Measurements from ENCODE around the gene TAGAP.

DNA sequence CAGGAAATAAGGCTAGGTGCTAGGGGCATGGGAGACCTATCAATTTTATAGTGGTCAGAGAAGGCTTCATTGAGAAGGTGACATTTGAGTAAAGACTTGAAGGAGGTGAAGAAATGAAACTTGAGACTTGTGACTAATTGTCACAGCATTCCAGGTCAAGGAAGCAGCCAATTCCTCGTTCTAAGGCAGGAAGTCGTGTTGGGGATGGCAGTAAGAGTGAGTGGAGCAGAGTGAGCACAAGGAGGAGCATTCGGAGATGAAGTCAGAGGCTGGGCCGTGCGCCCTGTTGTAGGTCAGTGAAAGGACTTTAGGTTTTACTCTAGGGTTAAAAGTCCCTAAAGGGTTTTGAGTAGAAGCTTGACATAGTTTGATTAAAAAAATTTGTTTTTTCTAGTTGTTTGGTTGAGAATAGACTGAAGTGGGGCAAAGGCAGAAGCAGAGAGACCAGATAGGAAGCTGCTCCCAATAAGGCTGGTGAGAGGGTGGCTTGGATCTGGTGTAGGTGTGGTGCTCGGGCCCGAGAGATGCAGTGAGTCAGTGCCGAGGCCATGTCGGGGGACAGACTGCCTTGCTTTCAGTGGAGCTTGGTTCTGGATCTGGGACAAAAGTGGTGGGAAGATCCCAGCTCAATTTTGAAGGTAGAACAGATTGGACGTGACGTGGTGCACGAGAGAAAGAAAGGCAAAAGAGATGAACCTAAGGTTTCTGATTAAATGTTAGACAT lies 42.2 kb downstream of the TAGAP start:
- TF ChIP-seq, protein P1, sequence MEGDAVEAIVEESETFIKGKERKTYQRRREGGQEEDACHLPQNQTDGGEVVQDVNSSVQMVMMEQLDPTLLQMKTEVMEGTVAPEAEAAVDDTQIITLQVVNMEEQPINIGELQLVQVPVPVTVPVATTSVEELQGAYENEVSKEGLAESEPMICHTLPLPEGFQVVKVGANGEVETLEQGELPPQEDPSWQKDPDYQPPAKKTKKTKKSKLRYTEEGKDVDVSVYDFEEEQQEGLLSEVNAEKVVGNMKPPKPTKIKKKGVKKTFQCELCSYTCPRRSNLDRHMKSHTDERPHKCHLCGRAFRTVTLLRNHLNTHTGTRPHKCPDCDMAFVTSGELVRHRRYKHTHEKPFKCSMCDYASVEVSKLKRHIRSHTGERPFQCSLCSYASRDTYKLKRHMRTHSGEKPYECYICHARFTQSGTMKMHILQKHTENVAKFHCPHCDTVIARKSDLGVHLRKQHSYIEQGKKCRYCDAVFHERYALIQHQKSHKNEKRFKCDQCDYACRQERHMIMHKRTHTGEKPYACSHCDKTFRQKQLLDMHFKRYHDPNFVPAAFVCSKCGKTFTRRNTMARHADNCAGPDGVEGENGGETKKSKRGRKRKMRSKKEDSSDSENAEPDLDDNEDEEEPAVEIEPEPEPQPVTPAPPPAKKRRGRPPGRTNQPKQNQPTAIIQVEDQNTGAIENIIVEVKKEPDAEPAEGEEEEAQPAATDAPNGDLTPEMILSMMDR (IDR thresholded peaks at IDR 0.05; ENCODE audit: low read depth, low read length, missing input control): no peak
- TF ChIP-seq, protein P2, sequence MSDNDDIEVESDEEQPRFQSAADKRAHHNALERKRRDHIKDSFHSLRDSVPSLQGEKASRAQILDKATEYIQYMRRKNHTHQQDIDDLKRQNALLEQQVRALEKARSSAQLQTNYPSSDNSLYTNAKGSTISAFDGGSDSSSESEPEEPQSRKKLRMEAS (IDR thresholded peaks at IDR 0.05): no peak
- TF ChIP-seq EGR1 (IDR thresholded peaks at IDR 0.05; ENCODE audit: low read depth in 2 of 2) (no peak), JUND (IDR thresholded peaks at IDR 0.05) (no peak), GABPA (IDR thresholded peaks at IDR 0.05 in 1 of 2, conservative IDR thresholded peaks at IDR 0.05 in 1 of 2) (no peak), HNF4A (conservative IDR thresholded peaks at IDR 0.05) (no peak), RAD21 (IDR thresholded peaks at IDR 0.05) (no peak), YY1 (IDR thresholded peaks at IDR 0.05) (no peak), TAF1 (conservative IDR thresholded peaks at IDR 0.05) (no peak), HNF4G (IDR thresholded peaks at IDR 0.05) (no peak), SP1 (IDR thresholded peaks at IDR 0.05) (no peak)
- TF ChIP-seq, protein P3, sequence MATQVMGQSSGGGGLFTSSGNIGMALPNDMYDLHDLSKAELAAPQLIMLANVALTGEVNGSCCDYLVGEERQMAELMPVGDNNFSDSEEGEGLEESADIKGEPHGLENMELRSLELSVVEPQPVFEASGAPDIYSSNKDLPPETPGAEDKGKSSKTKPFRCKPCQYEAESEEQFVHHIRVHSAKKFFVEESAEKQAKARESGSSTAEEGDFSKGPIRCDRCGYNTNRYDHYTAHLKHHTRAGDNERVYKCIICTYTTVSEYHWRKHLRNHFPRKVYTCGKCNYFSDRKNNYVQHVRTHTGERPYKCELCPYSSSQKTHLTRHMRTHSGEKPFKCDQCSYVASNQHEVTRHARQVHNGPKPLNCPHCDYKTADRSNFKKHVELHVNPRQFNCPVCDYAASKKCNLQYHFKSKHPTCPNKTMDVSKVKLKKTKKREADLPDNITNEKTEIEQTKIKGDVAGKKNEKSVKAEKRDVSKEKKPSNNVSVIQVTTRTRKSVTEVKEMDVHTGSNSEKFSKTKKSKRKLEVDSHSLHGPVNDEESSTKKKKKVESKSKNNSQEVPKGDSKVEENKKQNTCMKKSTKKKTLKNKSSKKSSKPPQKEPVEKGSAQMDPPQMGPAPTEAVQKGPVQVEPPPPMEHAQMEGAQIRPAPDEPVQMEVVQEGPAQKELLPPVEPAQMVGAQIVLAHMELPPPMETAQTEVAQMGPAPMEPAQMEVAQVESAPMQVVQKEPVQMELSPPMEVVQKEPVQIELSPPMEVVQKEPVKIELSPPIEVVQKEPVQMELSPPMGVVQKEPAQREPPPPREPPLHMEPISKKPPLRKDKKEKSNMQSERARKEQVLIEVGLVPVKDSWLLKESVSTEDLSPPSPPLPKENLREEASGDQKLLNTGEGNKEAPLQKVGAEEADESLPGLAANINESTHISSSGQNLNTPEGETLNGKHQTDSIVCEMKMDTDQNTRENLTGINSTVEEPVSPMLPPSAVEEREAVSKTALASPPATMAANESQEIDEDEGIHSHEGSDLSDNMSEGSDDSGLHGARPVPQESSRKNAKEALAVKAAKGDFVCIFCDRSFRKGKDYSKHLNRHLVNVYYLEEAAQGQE (IDR thresholded peaks at IDR 0.05): no peak
- TF ChIP-seq, protein P4, sequence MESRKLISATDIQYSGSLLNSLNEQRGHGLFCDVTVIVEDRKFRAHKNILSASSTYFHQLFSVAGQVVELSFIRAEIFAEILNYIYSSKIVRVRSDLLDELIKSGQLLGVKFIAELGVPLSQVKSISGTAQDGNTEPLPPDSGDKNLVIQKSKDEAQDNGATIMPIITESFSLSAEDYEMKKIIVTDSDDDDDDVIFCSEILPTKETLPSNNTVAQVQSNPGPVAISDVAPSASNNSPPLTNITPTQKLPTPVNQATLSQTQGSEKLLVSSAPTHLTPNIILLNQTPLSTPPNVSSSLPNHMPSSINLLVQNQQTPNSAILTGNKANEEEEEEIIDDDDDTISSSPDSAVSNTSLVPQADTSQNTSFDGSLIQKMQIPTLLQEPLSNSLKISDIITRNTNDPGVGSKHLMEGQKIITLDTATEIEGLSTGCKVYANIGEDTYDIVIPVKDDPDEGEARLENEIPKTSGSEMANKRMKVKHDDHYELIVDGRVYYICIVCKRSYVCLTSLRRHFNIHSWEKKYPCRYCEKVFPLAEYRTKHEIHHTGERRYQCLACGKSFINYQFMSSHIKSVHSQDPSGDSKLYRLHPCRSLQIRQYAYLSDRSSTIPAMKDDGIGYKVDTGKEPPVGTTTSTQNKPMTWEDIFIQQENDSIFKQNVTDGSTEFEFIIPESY (IDR thresholded peaks at IDR 0.05): no peak
- TF ChIP-seq, protein P5, sequence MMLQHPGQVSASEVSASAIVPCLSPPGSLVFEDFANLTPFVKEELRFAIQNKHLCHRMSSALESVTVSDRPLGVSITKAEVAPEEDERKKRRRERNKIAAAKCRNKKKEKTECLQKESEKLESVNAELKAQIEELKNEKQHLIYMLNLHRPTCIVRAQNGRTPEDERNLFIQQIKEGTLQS (IDR thresholded peaks at IDR 0.05): no peak
